Body of pancreas (tissue), 4 donors: ENCODE data around the gene TTPAL.

Source experiments
- CTCF ChIP-seq, 7 experiments: fragments of 450-650 bp in 4 of 7; fragments of 200-600 bp in 3 of 7; sonication (generic) in 3 of 7; IDR thresholded peaks; one replicate each; pipeline ENCODE4 v1.5.1; 2016 to 2019; ENCODE audit warnings: antibody characterized with exemption in 7 of 7
- POLR2A ChIP-seq, 3 donors: fragments of 450-650 bp; IDR thresholded peaks; one replicate each; pipeline ENCODE4 v1.6.1; 2016; ENCODE audit warnings: antibody characterized with exemption in 3 of 3, mild to moderate bottlenecking in 2 of 3

GRCh38 chr20:44504402-44505307 lies 29.0 kb downstream of the TTPAL start:
- no peak for TF ChIP-seq CTCF (IDR thresholded peaks at IDR 0.05)
- TF ChIP-seq POLR2A (IDR thresholded peaks at IDR 0.05) = no peak
